ENCODE results near the gene TMEM47. TPM values are rescaled to one million over a fixed set of nuclear protein-coding genes. Genes with fewer than 3 reads are reported as not detected.

Gene TMEM47
- total RNA-seq, 4 donors from 2014 or later, result 1.6 to 35.1 (median 8.0) TPM

DNA sequence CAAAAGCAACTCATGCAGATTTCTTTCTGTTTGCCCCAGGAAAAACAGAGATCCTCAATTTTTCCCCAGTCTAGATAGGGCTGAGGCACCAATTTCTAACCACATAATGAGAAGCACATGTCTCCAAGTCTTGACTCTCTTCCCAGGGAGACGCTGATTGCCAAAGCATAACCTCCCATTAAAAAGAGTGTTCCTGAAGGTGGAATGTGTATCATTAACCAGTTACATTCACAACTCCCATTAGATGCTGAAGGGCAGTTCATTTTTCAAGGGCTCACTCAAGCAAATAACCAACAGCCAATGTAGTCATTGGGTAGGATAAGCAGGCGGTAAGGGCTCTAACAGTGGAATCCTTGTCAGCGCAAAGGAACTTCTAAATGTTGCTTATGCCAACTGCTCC, 27.5 kb downstream of the TMEM47 start:
- no peaks in the 10 kb centered on the region for H3K4me1 ChIP-seq
- no peak for TF ChIP-seq POLR2A (IDR thresholded peaks at IDR 0.05)
- TF ChIP-seq, protein P1, sequence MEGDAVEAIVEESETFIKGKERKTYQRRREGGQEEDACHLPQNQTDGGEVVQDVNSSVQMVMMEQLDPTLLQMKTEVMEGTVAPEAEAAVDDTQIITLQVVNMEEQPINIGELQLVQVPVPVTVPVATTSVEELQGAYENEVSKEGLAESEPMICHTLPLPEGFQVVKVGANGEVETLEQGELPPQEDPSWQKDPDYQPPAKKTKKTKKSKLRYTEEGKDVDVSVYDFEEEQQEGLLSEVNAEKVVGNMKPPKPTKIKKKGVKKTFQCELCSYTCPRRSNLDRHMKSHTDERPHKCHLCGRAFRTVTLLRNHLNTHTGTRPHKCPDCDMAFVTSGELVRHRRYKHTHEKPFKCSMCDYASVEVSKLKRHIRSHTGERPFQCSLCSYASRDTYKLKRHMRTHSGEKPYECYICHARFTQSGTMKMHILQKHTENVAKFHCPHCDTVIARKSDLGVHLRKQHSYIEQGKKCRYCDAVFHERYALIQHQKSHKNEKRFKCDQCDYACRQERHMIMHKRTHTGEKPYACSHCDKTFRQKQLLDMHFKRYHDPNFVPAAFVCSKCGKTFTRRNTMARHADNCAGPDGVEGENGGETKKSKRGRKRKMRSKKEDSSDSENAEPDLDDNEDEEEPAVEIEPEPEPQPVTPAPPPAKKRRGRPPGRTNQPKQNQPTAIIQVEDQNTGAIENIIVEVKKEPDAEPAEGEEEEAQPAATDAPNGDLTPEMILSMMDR (IDR thresholded peaks at IDR 0.05), result no peak
- no peaks in the 10 kb centered on the region for H3K27me3 ChIP-seq
- intact Hi-C loops (cut with DNase I), result no loop called here
- no peak overlapping the region for H3K4me3 ChIP-seq
- H3K36me3 ChIP-seq, result no peaks in the 10 kb centered on the region
- DNase-seq, result no peak
- no peaks in the 10 kb centered on the region for H3K9me3 ChIP-seq
- no peak overlapping the region for H3K27ac ChIP-seq
- 61 to 93% methylated on average over 2 of the region's 3 CpGs for WGBS, 2 donors

DNA sequence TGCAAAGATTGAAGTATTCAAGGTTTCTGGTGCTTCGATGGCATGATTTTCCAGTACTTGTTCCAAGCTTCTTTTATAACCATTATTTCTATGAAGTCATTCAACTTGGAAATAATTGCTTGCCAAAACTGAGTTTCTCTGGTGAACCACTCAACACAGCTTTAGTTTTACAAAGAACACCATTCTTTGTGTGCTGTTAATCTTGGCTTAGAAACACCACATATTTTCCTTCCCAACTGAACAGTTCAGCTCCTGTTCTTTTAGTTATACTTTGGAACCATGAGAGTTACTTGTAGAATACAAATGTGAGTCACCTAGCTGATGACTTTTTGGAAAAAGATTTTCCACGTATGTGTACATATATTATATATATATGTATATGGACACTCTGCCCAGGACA, 32.7 kb downstream of the TMEM47 start:
- Histone ChIP-seq H3K4me1 (no peaks in the 10 kb centered on the region), H3K27me3 (no peaks in the 10 kb centered on the region), H3K36me3 (no peaks in the 10 kb centered on the region), H3K27ac (no peak overlapping the region), H3K9me3 (no peaks in the 10 kb centered on the region), H3K4me3 (no peak overlapping the region)
- DNase-seq, result no peak
- TF ChIP-seq, protein P1 (IDR thresholded peaks at IDR 0.05), result no peak
- no peak for TF ChIP-seq POLR2A (IDR thresholded peaks at IDR 0.05)
- WGBS, 2 donors, result 37 to 41% methylated on average over 2 of the region's 2 CpGs
- intact Hi-C loops (cut with DNase I), result no loop called here

DNA sequence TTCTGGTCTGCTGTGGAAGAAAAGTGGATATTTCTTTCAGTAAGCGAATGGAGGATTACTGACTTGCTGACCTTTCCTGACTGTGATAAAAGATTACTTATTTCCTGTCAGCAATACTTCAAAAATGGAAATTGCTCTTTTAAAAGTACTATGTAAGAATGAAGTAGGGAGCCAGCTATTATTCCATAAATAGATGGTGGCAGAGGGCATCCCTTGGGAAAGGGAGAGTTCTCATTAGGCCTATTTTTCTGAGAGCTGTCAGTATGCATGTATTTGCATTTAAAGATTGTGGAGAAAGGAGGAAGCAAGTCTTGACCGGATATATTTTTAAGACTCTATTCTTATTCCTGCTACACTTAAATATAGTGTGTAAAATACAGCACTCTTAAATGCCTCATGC, 37.2 kb downstream of the TMEM47 start:
- H3K36me3 ChIP-seq, result no peaks in the 10 kb centered on the region
- H3K4me1 ChIP-seq, result no peaks in the 10 kb centered on the region
- H3K27ac ChIP-seq, result no peak overlapping the region
- H3K27me3 ChIP-seq, result no peaks in the 10 kb centered on the region
- DNase-seq, result no peak
- intact Hi-C loops (cut with DNase I), result no loop called here
- WGBS, 2 donors, result 76 to 79% methylated on average over 2 of the region's 2 CpGs
- no peaks in the 10 kb centered on the region for H3K9me3 ChIP-seq
- no peak overlapping the region for H3K4me3 ChIP-seq
- TF ChIP-seq, protein P1 (IDR thresholded peaks at IDR 0.05), result no peak
- TF ChIP-seq POLR2A (IDR thresholded peaks at IDR 0.05), result no peak

DNA sequence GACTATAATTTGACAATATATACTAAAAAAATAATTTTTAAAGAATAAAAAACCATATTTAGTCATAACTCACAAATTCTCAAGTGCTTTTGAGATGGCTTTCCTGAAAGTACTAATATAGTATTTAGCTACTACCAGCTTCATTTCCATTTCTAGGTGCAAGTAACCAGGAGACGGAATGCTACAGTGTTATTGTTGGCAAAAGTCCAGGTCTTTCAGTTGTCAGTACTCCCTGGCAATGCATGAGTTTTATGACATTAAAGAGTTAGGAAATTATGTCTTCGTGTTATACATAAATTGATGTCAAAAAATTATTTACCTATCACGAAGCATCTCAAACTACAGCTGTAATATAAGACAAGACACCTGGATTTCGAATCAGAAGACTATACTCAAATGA, 45.0 kb downstream of the TMEM47 start:
- Histone ChIP-seq H3K27ac (no peak overlapping the region), H3K4me1 (no peaks in the 10 kb centered on the region), H3K4me3 (no peak overlapping the region), H3K9me3 (no peaks in the 10 kb centered on the region), H3K36me3 (no peaks in the 10 kb centered on the region), H3K27me3 (no peaks in the 10 kb centered on the region)
- no peak for TF ChIP-seq POLR2A (IDR thresholded peaks at IDR 0.05)
- TF ChIP-seq, protein P1 (IDR thresholded peaks at IDR 0.05), result no peak
- DNase-seq, result no peak
- 15 to 29% methylated on average over 4 of the region's 4 CpGs for WGBS, 2 donors
- intact Hi-C loops (cut with DNase I), result no loop called here

DNA sequence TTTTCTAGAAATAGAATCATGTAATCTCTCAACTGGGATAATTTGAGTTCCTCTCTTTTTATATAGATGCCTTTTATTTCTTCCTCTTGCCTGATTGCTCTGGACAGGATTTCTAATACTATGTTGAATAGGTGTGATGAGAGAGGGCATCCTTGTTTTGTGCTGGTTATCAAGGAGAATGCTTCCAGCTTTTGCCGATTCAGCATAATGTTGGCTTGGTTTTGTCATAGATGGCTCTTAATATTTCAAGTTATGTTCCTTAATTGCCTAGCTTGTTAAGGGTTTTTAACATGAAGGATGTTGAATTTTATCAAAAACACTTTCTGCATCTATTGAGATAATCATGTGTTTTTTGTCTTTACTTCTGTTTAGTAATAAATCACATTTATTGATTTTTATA, 58.7 kb downstream of the TMEM47 start:
- no peak for DNase-seq
- Histone ChIP-seq H3K36me3 (no peaks in the 10 kb centered on the region), H3K27ac (no peak overlapping the region), H3K9me3 (no peaks in the 10 kb centered on the region), H3K27me3 (no peaks in the 10 kb centered on the region), H3K4me1 (no peaks in the 10 kb centered on the region), H3K4me3 (no peak overlapping the region)
- TF ChIP-seq, protein P1 (IDR thresholded peaks at IDR 0.05), result no peak
- TF ChIP-seq POLR2A (IDR thresholded peaks at IDR 0.05), result no peak
- intact Hi-C loops (cut with DNase I), result no loop called here
- 33 to 86% methylated on average over 1 of the region's 1 CpG for WGBS, 2 donors

Data from esophagus squamous epithelium (tissue), 5 donors.